GM12878 (cell line): ENCODE results near the gene CTNNBL1. TPM values are rescaled to one million over a fixed set of nuclear protein-coding genes. Genes with fewer than 3 reads are reported as not detected.

Experiments
- ATAC-seq: fragments of 200-7000 bp; cut with Tn5 transposase; 3 replicates; pipeline ENCODE4 v1.9.1; 2020; ENCODE audit warnings: mild to moderate bottlenecking, moderate library complexity
- BruUV-seq: library from RNA; stranded (reverse); fragments of 400-500 nt; replicated peaks from 2 replicates; lab custom pipeline; 2021; lab: Mats Ljungman, UMichigan
- CTCF ChIA-PET: fragments of 300-600 bp; sonication (Branson Sonifier 250); formaldehyde crosslinking; extraction: SDS; loops from one replicate; lab custom pipeline; 2021; ENCODE audit warnings: inconsistent platforms; lab: Yijun Ruan, JAX
- POLR2A ChIA-PET: fragments of 350-600 bp; formaldehyde crosslinking; extraction: SDS; loops from one replicate; lab custom pipeline; 2021; ENCODE audit warnings: inconsistent platforms; lab: Charles Lee
- RAD21 ChIA-PET: fragments of 300-600 bp; sonication (Branson Sonifier 250); formaldehyde crosslinking; loops from one replicate; lab custom pipeline; 2023; ENCODE audit warnings: antibody characterized with exemption; ENCODE audit not compliant: unreplicated experiment; lab: Charles Lee
- SMC1A ChIA-PET: fragments of 300-600 bp; sonication (Branson Sonifier 250); formaldehyde crosslinking; loops from one replicate; lab custom pipeline; 2023; ENCODE audit not compliant: unreplicated experiment, uncharacterized antibody; lab: Charles Lee
- DNase-seq: peaks from one replicate; pipeline ENCODE4 v3.0.0-alpha.2; 2011; ENCODE audit warnings: low read depth, low spot score
- FAIRE-seq: peaks from 3 replicates; lab custom pipeline; 2011; peaks lifted over from hg19 to GRCh38; lab: Jason Lieb, UNC
- H2AFZ ChIP-seq: 2 replicates; pipeline ENCODE4 v1.6.0; 2011; ENCODE audit warnings: low read depth, low read length, control low read depth; ENCODE audit not compliant: control insufficient read depth
- H3K27ac ChIP-seq: 2 replicates; pipeline ENCODE4 v1.5.1; 2011; ENCODE audit warnings: control low read depth; ENCODE audit not compliant: control insufficient read depth, insufficient read depth
- H3K27me3 ChIP-seq, 2 experiments: replicated peaks in 1 of 2; 2 replicates each; pipeline versions ENCODE4 v1.6.0 to v1.6.1; 2011; ENCODE audit warnings: low read length in 1 of 2; ENCODE audit not compliant: control insufficient read depth in 2 of 2, insufficient read depth in 2 of 2
- H3K36me3 ChIP-seq, 2 experiments: 2 replicates each; pipeline ENCODE4 v1.5.1; 2011; ENCODE audit warnings: low read length in 1 of 2; ENCODE audit not compliant: control insufficient read depth in 2 of 2, insufficient read depth in 2 of 2
- H3K4me1 ChIP-seq: 2 replicates; pipeline ENCODE4 v1.6.1; 2011; ENCODE audit warnings: mild to moderate bottlenecking, low read length, moderate library complexity, mixed read lengths; ENCODE audit not compliant: control insufficient read depth, insufficient read depth
- H3K4me2 ChIP-seq: 2 replicates; pipeline ENCODE4 v1.6.0; 2011; ENCODE audit warnings: control low read depth; ENCODE audit not compliant: control insufficient read depth, insufficient read depth
- H3K4me3 ChIP-seq: fragments of 200-600 bp; sonication (generic); 2 replicates; pipeline ENCODE4 v1.5.1; 2016
- H3K79me2 ChIP-seq: 2 replicates; pipeline ENCODE4 v1.6.0; 2011; ENCODE audit warnings: low read length; ENCODE audit not compliant: control insufficient read depth, insufficient read depth
- H3K9ac ChIP-seq: 2 replicates; pipeline ENCODE4 v1.8.0; 2011; ENCODE audit warnings: low read length, control low read depth, mixed read lengths; ENCODE audit not compliant: control insufficient read depth, insufficient read depth
- H3K9me3 ChIP-seq: replicated peaks from 3 replicates; pipeline ENCODE4 v1.5.1; 2011; ENCODE audit warnings: mild to moderate bottlenecking, low read length; ENCODE audit not compliant: control insufficient read depth, insufficient read depth
- H4K20me1 ChIP-seq: 2 replicates; pipeline ENCODE4 v1.6.0; 2011; ENCODE audit not compliant: control insufficient read depth, insufficient read depth
- BACH1 ChIP-seq: fragments of 450-650 bp; IDR thresholded peaks from 2 replicates; pipeline ENCODE4 v1.6.1; 2017; ENCODE audit warnings: mild to moderate bottlenecking, borderline replicate concordance
- EP300 ChIP-seq, 2 experiments: fragments of 150-350 bp in 1 of 2; IDR thresholded peaks; 2 replicates each; pipeline ENCODE4 v1.6.1; 2011 to 2012; ENCODE audit warnings: low read depth in 2 of 2, low read length in 2 of 2, borderline replicate concordance in 1 of 2, improper control_type of control experiment in 1 of 2, inconsistent platforms in 1 of 2; ENCODE audit not compliant: control insufficient read depth in 1 of 2
- JUNB ChIP-seq: IDR thresholded peaks from 2 replicates; pipeline ENCODE4 v1.6.1; 2016; ENCODE audit warnings: antibody characterized with exemption, mild to moderate bottlenecking
- NBN ChIP-seq: fragments of 450-650 bp; IDR thresholded peaks from 2 replicates; pipeline ENCODE4 v1.6.1; 2016
- SREBF2 ChIP-seq: IDR thresholded peaks from 2 replicates; pipeline ENCODE4 v1.6.1; 2012; ENCODE audit warnings: mild to moderate bottlenecking, low read length
- TCF12 ChIP-seq: IDR thresholded peaks from 2 replicates; pipeline ENCODE4 v1.6.1; 2011; ENCODE audit warnings: low read depth, mild to moderate bottlenecking, low read length
- TCF3 ChIP-seq: IDR thresholded peaks from 2 replicates; pipeline ENCODE4 v1.6.1; 2012; ENCODE audit warnings: low read depth, mild to moderate bottlenecking, low read length, borderline replicate concordance; ENCODE audit not compliant: insufficient read depth
- WRNIP1 ChIP-seq: IDR thresholded peaks from 2 replicates; pipeline ENCODE4 v1.6.1; 2011; ENCODE audit warnings: low read depth, low read length, improper control_type of control experiment, borderline replicate concordance
- ZNF24 ChIP-seq: fragments of 450-650 bp; IDR thresholded peaks from 2 replicates; pipeline ENCODE4 v1.6.1; 2017; ENCODE audit warnings: antibody characterized with exemption, mild to moderate bottlenecking
- ZNF274 ChIP-seq: IDR thresholded peaks from one replicate; pipeline ENCODE4 v1.8.0; 2011; ENCODE audit not compliant: insufficient read length, insufficient read depth
- WGBS: methylation state at CpG from one replicate; pipeline ENCODE4 v1.1.6; 2016; ENCODE audit warnings: low lambda C conversion rate; ENCODE audit not compliant: insufficient replicate concordance, insufficient coverage; ENCODE audit errors: missing lambda C conversion rate; 5-methylcytosine and 5-hydroxymethylcytosine counted together
- in situ Hi-C: fragments of 300-500 bp; cut with MboI; formaldehyde crosslinking; loops from 9 replicates; pipeline ENCODE4 v1.14.3; 2018; ENCODE audit warnings: mixed read lengths
- intact Hi-C: fragments of 100-400 bp; cut with micrococcal nuclease; formaldehyde crosslinking; loops from one replicate; pipeline ENCODE4 v1.14.2; 2022; ENCODE audit not compliant: unreplicated experiment
- polyA plus RNA-seq, 11 experiments: library from polyadenylated mRNA; depleted of rRNA in 4 of 11; unstranded in 6 of 11; stranded (reverse) in 5 of 11; fragments of >200 nt; fragmentation: Nextera tagmentation in 4 of 11; fragmentation: Illumina TruSeq in 1 of 11; extraction: Ambion mirVana in 4 of 11; extraction: Trizol in 1 of 11; gene quantifications; 1 replicate in 1 of 11; 2 replicates in 10 of 11; pipeline versions ENCODE4 v1.2.1 to v1.2.3, GENCODE V29; 2011 to 2016; ENCODE audit warnings: inconsistent platforms in 2 of 11, missing spikeins in 2 of 11, low read depth in 1 of 11
- total RNA-seq, 4 experiments: library from RNA; depleted of rRNA in 3 of 4; stranded (reverse); fragments of >200 nt in 3 of 4; fragmentation: Illumina TruSeq in 1 of 4; extraction: Trizol in 1 of 4; gene quantifications; 2 replicates each; pipeline versions ENCODE4 v1.2.1 to v1.2.3, GENCODE V29; 2013 to 2021
- TF ChIP-seq, protein P1 (sequence below): IDR thresholded peaks from 2 replicates; pipeline ENCODE4 v1.6.1; 2012; ENCODE audit warnings: improper control_type of control experiment, low read depth, low read length; ENCODE audit not compliant: insufficient replicate concordance
- TF ChIP-seq, protein P2 (sequence below): fragments of 150-350 bp; IDR thresholded peaks from 2 replicates; pipeline ENCODE4 v1.6.1; 2014; ENCODE audit warnings: mild to moderate bottlenecking, low read depth, low read length
- TF ChIP-seq, protein P3 (sequence below): fragments of 450-650 bp; formaldehyde crosslinking; IDR thresholded peaks from 2 replicates; pipeline ENCODE4 v1.5.0; 2022; ENCODE audit warnings: mild to moderate bottlenecking, missing genetic modification characterization

CTNNBL1 gene
- total and polyA plus RNA-seq, 10 of the 15 experiments (the other 5 are each of a cell fraction or from before 2014, with no cell fraction given) = 43.1 to 102 (median 67.8) TPM

DNA sequence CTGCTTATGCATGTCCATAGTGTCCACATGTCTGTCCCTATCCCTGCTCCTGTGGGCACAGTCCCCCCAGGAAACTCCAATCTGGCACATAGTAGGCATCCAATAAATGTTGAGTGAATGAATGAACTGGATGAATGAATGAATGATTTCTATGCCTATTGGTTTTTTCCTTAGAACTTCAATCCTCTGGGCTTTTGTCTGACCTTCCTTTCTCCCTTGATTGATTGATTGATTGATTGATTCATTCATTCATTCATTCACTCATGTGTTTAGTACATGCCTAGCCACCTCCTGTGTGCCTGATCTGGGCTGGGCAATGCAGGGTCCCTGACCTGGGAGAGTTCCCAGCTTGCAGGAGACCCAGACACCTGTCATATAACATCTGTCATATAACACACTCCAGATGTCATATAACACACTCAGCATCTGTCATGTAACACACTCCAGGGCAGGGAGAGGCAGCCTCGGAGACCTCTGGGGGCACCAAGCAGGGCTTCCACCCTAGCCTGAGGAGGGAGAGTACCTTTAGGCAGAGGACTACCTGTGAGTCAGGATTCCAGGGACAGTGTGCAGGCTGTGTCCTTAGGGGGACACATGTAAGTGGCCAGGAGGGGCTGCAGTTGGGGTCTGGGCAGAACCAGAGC is 227.0 kb downstream of the CTNNBL1 start:
- in situ Hi-C loops = no loop called here
- no peak for FAIRE-seq
- TF ChIP-seq, protein P1, sequence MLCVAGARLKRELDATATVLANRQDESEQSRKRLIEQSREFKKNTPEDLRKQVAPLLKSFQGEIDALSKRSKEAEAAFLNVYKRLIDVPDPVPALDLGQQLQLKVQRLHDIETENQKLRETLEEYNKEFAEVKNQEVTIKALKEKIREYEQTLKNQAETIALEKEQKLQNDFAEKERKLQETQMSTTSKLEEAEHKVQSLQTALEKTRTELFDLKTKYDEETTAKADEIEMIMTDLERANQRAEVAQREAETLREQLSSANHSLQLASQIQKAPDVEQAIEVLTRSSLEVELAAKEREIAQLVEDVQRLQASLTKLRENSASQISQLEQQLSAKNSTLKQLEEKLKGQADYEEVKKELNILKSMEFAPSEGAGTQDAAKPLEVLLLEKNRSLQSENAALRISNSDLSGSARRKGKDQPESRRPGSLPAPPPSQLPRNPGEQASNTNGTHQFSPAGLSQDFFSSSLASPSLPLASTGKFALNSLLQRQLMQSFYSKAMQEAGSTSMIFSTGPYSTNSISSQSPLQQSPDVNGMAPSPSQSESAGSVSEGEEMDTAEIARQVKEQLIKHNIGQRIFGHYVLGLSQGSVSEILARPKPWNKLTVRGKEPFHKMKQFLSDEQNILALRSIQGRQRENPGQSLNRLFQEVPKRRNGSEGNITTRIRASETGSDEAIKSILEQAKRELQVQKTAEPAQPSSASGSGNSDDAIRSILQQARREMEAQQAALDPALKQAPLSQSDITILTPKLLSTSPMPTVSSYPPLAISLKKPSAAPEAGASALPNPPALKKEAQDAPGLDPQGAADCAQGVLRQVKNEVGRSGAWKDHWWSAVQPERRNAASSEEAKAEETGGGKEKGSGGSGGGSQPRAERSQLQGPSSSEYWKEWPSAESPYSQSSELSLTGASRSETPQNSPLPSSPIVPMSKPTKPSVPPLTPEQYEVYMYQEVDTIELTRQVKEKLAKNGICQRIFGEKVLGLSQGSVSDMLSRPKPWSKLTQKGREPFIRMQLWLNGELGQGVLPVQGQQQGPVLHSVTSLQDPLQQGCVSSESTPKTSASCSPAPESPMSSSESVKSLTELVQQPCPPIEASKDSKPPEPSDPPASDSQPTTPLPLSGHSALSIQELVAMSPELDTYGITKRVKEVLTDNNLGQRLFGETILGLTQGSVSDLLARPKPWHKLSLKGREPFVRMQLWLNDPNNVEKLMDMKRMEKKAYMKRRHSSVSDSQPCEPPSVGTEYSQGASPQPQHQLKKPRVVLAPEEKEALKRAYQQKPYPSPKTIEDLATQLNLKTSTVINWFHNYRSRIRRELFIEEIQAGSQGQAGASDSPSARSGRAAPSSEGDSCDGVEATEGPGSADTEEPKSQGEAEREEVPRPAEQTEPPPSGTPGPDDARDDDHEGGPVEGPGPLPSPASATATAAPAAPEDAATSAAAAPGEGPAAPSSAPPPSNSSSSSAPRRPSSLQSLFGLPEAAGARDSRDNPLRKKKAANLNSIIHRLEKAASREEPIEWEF = no peak
- TF ChIP-seq TCF12 (peak; percentile 70; the same call in 1 of the 2 replicates), ZNF274 (no peak), SREBF2 (no peak), JUNB (no peak), WRNIP1 (no peak), TCF3 (peak; percentile 60; the same call in 1 of the 2 replicates), EP300 (IDR thresholded peaks at IDR 0.05; ENCODE audit: borderline replicate concordance in 1 of 2, control insufficient read depth in 1 of 2, low read depth in 2 of 2, low read length in 2 of 2) (no peak), ZNF24 (peak; percentile 93), BACH1 (no peak), NBN (no peak)
- TF ChIP-seq, protein P2, sequence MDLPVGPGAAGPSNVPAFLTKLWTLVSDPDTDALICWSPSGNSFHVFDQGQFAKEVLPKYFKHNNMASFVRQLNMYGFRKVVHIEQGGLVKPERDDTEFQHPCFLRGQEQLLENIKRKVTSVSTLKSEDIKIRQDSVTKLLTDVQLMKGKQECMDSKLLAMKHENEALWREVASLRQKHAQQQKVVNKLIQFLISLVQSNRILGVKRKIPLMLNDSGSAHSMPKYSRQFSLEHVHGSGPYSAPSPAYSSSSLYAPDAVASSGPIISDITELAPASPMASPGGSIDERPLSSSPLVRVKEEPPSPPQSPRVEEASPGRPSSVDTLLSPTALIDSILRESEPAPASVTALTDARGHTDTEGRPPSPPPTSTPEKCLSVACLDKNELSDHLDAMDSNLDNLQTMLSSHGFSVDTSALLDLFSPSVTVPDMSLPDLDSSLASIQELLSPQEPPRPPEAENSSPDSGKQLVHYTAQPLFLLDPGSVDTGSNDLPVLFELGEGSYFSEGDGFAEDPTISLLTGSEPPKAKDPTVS = no peak
- TF ChIP-seq, protein P3, sequence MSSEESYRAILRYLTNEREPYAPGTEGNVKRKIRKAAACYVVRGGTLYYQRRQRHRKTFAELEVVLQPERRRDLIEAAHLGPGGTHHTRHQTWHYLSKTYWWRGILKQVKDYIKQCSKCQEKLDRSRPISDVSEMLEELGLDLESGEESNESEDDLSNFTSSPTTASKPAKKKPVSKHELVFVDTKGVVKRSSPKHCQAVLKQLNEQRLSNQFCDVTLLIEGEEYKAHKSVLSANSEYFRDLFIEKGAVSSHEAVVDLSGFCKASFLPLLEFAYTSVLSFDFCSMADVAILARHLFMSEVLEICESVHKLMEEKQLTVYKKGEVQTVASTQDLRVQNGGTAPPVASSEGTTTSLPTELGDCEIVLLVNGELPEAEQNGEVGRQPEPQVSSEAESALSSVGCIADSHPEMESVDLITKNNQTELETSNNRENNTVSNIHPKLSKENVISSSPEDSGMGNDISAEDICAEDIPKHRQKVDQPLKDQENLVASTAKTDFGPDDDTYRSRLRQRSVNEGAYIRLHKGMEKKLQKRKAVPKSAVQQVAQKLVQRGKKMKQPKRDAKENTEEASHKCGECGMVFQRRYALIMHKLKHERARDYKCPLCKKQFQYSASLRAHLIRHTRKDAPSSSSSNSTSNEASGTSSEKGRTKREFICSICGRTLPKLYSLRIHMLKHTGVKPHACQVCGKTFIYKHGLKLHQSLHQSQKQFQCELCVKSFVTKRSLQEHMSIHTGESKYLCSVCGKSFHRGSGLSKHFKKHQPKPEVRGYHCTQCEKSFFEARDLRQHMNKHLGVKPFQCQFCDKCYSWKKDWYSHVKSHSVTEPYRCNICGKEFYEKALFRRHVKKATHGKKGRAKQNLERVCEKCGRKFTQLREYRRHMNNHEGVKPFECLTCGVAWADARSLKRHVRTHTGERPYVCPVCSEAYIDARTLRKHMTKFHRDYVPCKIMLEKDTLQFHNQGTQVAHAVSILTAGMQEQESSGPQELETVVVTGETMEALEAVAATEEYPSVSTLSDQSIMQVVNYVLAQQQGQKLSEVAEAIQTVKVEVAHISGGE (CRISPR knock-in tag) = no peak

More for the DNA sequence above, 227.0 kb downstream of the CTNNBL1 start:
- intact Hi-C loops = loop anchor here (1.0 kb wide), 1 partner anchor 70 kb away; no protein-coding TSS in a partner anchor
- H3K27me3 ChIP-seq = no peaks in the 10 kb centered on the region
- ChIA-PET RAD21 (no interaction called here), SMC1A (interaction anchor here (1.5 to 2.9 kb wide), 2 partner anchors 19 to 71 kb away, joined by 3 to 12 read pairs; no protein-coding TSS in a partner anchor), POLR2A (no interaction called here), CTCF (interaction anchor here (2.2 kb wide), 1 partner anchor 72 kb away, joined by 6 read pairs; no protein-coding TSS in a partner anchor)
- H3K27ac ChIP-seq = peak overlapping the region; percentile 94
- peak overlapping the region; percentile 17 for H3K9ac ChIP-seq
- DNase-seq (no peak), ATAC-seq (peak; percentile 46)
- peaks cover 25% of the 10 kb centered on the region for H3K4me1 ChIP-seq
- 0 out of 2 replicates have a peak overlapping the region, but pooled peaks have one; percentile 5 for H3K4me3 ChIP-seq
- no peaks in the 10 kb centered on the region for H3K9me3 ChIP-seq
- 24% methylated on average over 1 of the region's 1 CpG for WGBS
- no peaks in the 10 kb centered on the region for H3K36me3 ChIP-seq
- H3K4me2 ChIP-seq = peak overlapping the region; percentile 92
- no TSS peak for BruUV-seq
- no peaks in the 10 kb centered on the region for H4K20me1 ChIP-seq
- H2AFZ ChIP-seq = peak overlapping the region; percentile 32; the same call in 1 of the 2 replicates
- no peaks in the 10 kb centered on the region for H3K79me2 ChIP-seq
